Activated naive CD4-positive, alpha-beta T cell treated with anti-CD3 and anti-CD28 coated beads, Interleukin-2, amount 10 ng/mL, durations not matched to agents 7 days and 5 days (primary cell): ENCODE measurements around the gene MCRS1.
"Not testable (repeated sequence)": the region's sequence is repeated elsewhere in the genome, so short reads cannot be mapped to it uniquely, and the experiment has no call there.

ENCODE experiments used
- CTCF ChIA-PET: fragments of 350-600 bp; sonication (Branson Sonifier 250); formaldehyde crosslinking; loops from one replicate; lab custom pipeline; 2021; ENCODE audit warnings: antibody characterized with exemption; lab: Charles Lee
- DNase-seq: peaks from one replicate; pipeline ENCODE4 v3.0.0-alpha.2; 2020
- H3K27ac Mint-ChIP-seq: one replicate; pipeline ENCODE4 v1.8.0; 2021; ENCODE audit warnings: mild to moderate bottlenecking, moderate library complexity, mixed read lengths
- H3K27me3 Mint-ChIP-seq: one replicate; pipeline ENCODE4 v1.8.0; 2021; ENCODE audit warnings: mild to moderate bottlenecking, mixed read lengths
- H3K36me3 Mint-ChIP-seq: one replicate; pipeline ENCODE4 v1.8.0; 2021; ENCODE audit warnings: mixed read lengths
- H3K4me1 Mint-ChIP-seq: one replicate; pipeline ENCODE4 v1.8.0; 2021; ENCODE audit warnings: mixed read lengths
- H3K4me3 Mint-ChIP-seq: one replicate; pipeline ENCODE4 v1.8.0; 2021; ENCODE audit warnings: mild to moderate bottlenecking, moderate library complexity, mixed read lengths
- H3K9me3 Mint-ChIP-seq: one replicate; pipeline ENCODE4 v1.8.0; 2021; ENCODE audit warnings: mixed read lengths

The MCRS1 gene

DNA sequence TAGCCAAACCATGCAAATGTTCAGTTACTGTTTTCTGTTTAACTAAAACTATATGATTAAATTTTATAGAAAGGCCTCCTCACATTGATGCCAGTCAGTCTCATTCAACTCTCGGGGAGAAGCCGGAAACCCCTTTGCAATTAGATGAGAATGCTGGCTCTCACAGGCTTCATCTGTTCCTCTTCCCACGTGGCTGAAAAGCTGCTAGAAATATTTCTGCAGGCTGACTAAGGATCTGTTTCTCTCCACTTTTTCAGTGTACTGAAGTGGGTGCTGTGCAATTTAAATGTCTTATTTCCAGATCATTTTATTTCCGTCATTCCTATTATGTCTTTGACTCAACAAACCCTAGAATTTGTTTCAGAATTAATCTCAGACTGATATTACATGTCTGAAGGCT is 46.6 kb downstream of the MCRS1 start:
- no peak overlapping the region for H3K27ac Mint-ChIP-seq
- H3K36me3 Mint-ChIP-seq = peaks cover 8% of the 10 kb centered on the region
- CTCF ChIA-PET = no interaction called here
- no peaks in the 10 kb centered on the region for H3K27me3 Mint-ChIP-seq
- no peaks in the 10 kb centered on the region for H3K9me3 Mint-ChIP-seq
- no peak for DNase-seq
- no peak overlapping the region for H3K4me3 Mint-ChIP-seq
- no peaks in the 10 kb centered on the region for H3K4me1 Mint-ChIP-seq

DNA sequence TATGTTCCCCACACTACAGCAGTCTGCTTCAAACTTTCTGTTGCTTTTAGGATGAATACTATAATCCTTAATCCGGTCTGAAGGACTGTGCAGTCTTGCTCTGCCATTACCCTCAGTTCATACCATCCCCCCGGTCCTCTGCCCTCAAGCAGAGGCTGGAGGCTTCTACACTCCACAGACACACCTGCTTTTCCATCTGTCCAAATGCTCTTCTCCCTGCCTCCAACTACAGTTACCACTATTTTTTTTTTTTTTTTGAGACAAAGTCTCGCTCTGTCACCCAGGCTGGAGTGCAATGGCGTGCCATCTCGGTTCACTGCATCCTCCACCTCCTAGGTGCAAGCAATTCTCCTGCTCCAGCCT is 48.4 kb downstream of the MCRS1 start:
- CTCF ChIA-PET = interaction anchor here (0.6 to 12.6 kb wide), 3 partner anchors 34 to 171 kb away, joined by 3 to 309 read pairs (median 3); partner anchors contain the start of gene SPATS2
- H3K27ac Mint-ChIP-seq = no peak overlapping the region
- H3K36me3 Mint-ChIP-seq = peaks cover 2% of the 10 kb centered on the region
- no peaks in the 10 kb centered on the region for H3K9me3 Mint-ChIP-seq
- DNase-seq = no peak
- no peaks in the 10 kb centered on the region for H3K27me3 Mint-ChIP-seq
- no peak overlapping the region for H3K4me3 Mint-ChIP-seq
- no peaks in the 10 kb centered on the region for H3K4me1 Mint-ChIP-seq

- CTCF ChIA-PET = interaction anchor here (0.6 to 12.6 kb wide), 3 partner anchors 34 to 171 kb away, joined by 3 to 309 read pairs (median 3); partner anchors contain the start of gene SPATS2
- Mint-ChIP-seq H3K27me3 (no peaks in the 10 kb centered on the region), H3K36me3 (peaks cover 2% of the 10 kb centered on the region), H3K27ac (no peak overlapping the region), H3K4me1 (no peaks in the 10 kb centered on the region), H3K9me3 (no peaks in the 10 kb centered on the region), H3K4me3 (no peak overlapping the region)
- DNase-seq = no peak
These were observed 48.9 kb downstream of the MCRS1 start for GRCh38 chr12:49518914-49519573.

DNA sequence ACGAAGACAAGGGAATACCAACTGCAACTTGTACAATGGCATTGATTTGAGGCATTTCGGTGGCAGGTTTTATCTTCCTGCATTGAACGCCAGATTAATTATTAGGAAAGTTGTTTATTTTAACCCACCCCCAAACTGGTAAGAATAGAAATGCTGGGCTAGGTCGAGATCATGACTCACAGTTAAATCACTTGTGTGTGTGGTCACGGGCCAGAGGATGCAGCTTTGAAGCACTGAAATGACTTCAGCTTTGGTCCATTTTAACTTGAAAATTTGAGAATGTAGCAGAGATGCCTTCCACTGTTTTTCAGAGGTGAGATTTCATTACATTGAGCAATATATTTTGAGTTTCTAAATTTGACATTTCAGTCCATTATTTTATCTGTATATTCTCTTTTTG is 52.7 kb downstream of the MCRS1 start:
- Mint-ChIP-seq H3K4me1 (no peaks in the 10 kb centered on the region), H3K27me3 (no peaks in the 10 kb centered on the region), H3K9me3 (no peaks in the 10 kb centered on the region), H3K27ac (no peak overlapping the region), H3K36me3 (peaks cover under 1% of the 10 kb centered on the region), H3K4me3 (no peak overlapping the region)
- DNase-seq = no peak
- CTCF ChIA-PET = interaction anchor here (0.9 to 12.6 kb wide), 9 partner anchors 10 to 184 kb away, joined by 3 to 309 read pairs (median 5); partner anchors contain the start of gene SPATS2

GRCh38 chr12:49512546-49512945 is 55.4 kb downstream of the MCRS1 start:
- no peaks in the 10 kb centered on the region for H3K9me3 Mint-ChIP-seq
- CTCF ChIA-PET = interaction anchor here (0.7 to 12.6 kb wide), 5 partner anchors 8 to 166 kb away, joined by 3 to 309 read pairs (median 5); partner anchors contain the start of genes DNAJC22 and SPATS2
- DNase-seq = no peak
- H3K4me3 Mint-ChIP-seq = no peak overlapping the region
- H3K27ac Mint-ChIP-seq = no peak overlapping the region
- no peaks in the 10 kb centered on the region for H3K27me3 Mint-ChIP-seq
- no peaks in the 10 kb centered on the region for H3K36me3 Mint-ChIP-seq
- H3K4me1 Mint-ChIP-seq = no peaks in the 10 kb centered on the region

- DNase-seq = no peak
- no peak overlapping the region for H3K27ac Mint-ChIP-seq
- no peaks in the 10 kb centered on the region for H3K36me3 Mint-ChIP-seq
- no peak overlapping the region for H3K4me3 Mint-ChIP-seq
- no peaks in the 10 kb centered on the region for H3K9me3 Mint-ChIP-seq
- H3K4me1 Mint-ChIP-seq = no peaks in the 10 kb centered on the region
- CTCF ChIA-PET = interaction anchor here (0.8 to 12.6 kb wide), 5 partner anchors 13 to 150 kb away, joined by 3 to 309 read pairs (median 3); partner anchors contain the start of gene SPATS2
- H3K27me3 Mint-ChIP-seq = no peaks in the 10 kb centered on the region
These were observed 56.5 kb downstream of the MCRS1 start for GRCh38 chr12:49511410-49511809.

- not testable (repeated sequence) for H3K36me3 Mint-ChIP-seq, H3K4me1 Mint-ChIP-seq, H3K27me3 Mint-ChIP-seq, DNase-seq, H3K4me3 Mint-ChIP-seq, H3K27ac Mint-ChIP-seq, H3K9me3 Mint-ChIP-seq
- CTCF ChIA-PET = interaction anchor here (12.6 kb wide), 1 partner anchor 148 kb away, joined by 309 read pairs; the partner anchor contains the start of gene SPATS2
These were observed 58.3 kb downstream of the MCRS1 start for GRCh38 chr12:49509681-49510080.
